ENCODE measurements around the gene FNDC3B.

Gene FNDC3B

GRCh38 chr3:172448661-172449465 is 409.5 kb downstream of the FNDC3B start:
- H3K9ac ChIP-seq (ENCODE audit: low read depth, low read length) = peak overlapping the region; percentile 27; the same call in 1 of the 2 replicates
- no peaks in the 10 kb centered on the region for H3K36me3 ChIP-seq (ENCODE audit: insufficient read depth, low read length)
- H3K4me1 ChIP-seq (ENCODE audit: insufficient read depth, low read length) = no peaks in the 10 kb centered on the region

DNA sequence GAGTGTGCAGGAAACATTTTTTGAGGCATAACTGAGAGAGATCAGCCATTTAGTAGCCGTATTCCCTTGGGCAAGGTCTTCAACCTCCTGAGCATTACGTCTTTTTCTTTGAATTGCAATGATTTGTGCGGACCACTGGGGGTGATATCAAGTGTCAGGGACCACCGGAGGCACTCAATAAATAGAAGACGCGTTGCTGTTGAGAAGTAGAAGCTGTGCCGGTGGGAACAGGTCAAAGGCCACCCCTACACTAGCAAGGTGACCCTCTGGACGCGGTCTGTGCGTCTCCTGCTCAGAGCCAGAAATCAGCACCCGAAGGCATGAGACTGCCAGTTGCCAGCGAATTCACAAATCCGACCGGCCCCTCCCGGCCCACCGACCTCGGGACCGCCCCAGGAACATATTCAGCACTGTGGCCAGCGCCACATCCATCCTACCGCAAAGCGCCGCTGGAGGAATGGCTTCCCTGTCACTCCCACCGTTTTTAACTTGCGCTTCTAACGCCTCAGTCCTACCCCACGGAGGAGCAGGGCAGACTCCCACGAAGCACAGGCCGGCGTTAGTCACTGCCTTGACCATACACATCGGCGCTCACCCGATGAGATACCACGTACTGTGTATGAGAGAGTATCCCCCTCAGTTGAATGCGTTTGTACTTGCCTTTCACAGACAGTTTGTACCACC is 410.2 kb downstream of the FNDC3B start:
- H3K9ac ChIP-seq (ENCODE audit: low read depth, low read length) = peak overlapping the region; percentile 27; the same call in 1 of the 2 replicates
- no peaks in the 10 kb centered on the region for H3K9me3 ChIP-seq (ENCODE audit: control insufficient read depth, insufficient read depth, low read length)
- H3K4me1 ChIP-seq (ENCODE audit: insufficient read depth, low read length) = no peaks in the 10 kb centered on the region
- no peaks in the 10 kb centered on the region for H3K36me3 ChIP-seq (ENCODE audit: insufficient read depth, low read length)

More at GRCh38 chr3:172448661-172449465, 409.5 kb downstream of the FNDC3B start:
- no peaks in the 10 kb centered on the region for H3K9me3 ChIP-seq (ENCODE audit: control insufficient read depth, insufficient read depth, low read length)
